H1 (cell line): ENCODE data around the gene SYTL2. TPM values are rescaled to one million over a fixed set of nuclear protein-coding genes. Genes with fewer than 3 reads are reported as not detected.

Source experiments
- CTCF ChIA-PET: fragments of 300-600 bp; sonication (Branson Sonifier 250); formaldehyde crosslinking; loops from one replicate; lab custom pipeline; 2021; ENCODE audit not compliant: partially characterized antibody; lab: Charles Lee
- POLR2A ChIA-PET: fragments of 300-600 bp; sonication (Branson Sonifier 250); formaldehyde crosslinking; loops from one replicate; lab custom pipeline; 2021; ENCODE audit warnings: inconsistent platforms; ENCODE audit not compliant: partially characterized antibody; lab: Charles Lee
- DNase-seq, 2 experiments: peaks; one replicate each; pipeline versions ENCODE4 v3.0.0 to v3.0.0-alpha.2; 2010 to 2022; ENCODE audit warnings: low spot score in 2 of 2, low read depth in 1 of 2, mixed read lengths in 1 of 2
- FAIRE-seq: peaks from 2 replicates; lab custom pipeline; 2011; peaks lifted over from hg19 to GRCh38; lab: Jason Lieb, UNC
- H2AFZ ChIP-seq: 2 replicates; pipeline ENCODE4 v1.8.1; 2012; ENCODE audit warnings: low read length, inconsistent platforms
- H2AK5ac ChIP-seq: 2 replicates; pipeline ENCODE4 v1.6.1; 2013; ENCODE audit warnings: low read depth, low read length
- H2BK120ac ChIP-seq: replicated peaks from 2 replicates; pipeline ENCODE3; 2013; ENCODE audit warnings: low read depth, low read length, inconsistent platforms
- H2BK12ac ChIP-seq: 2 replicates; pipeline ENCODE4 v1.6.1; 2013; ENCODE audit warnings: low read depth, low read length
- H2BK15ac ChIP-seq: 2 replicates; pipeline ENCODE4 v1.6.1; 2013; ENCODE audit warnings: low read length
- H2BK20ac ChIP-seq: 2 replicates; pipeline ENCODE4 v1.6.1; 2013; ENCODE audit warnings: low read length
- H2BK5ac ChIP-seq: 2 replicates; pipeline ENCODE4 v1.6.1; 2013; ENCODE audit warnings: low read depth, low read length
- H3K14ac ChIP-seq: 2 replicates; pipeline ENCODE4 v1.6.1; 2013; ENCODE audit warnings: inconsistent platforms; ENCODE audit not compliant: insufficient read length
- H3K18ac ChIP-seq: 2 replicates; pipeline ENCODE4 v1.6.1; 2013; ENCODE audit warnings: low read length; ENCODE audit errors: extremely low read depth
- H3K23ac ChIP-seq: 2 replicates; pipeline ENCODE4 v1.6.1; 2013; ENCODE audit warnings: inconsistent platforms; ENCODE audit not compliant: insufficient read length
- H3K23me2 ChIP-seq: 2 replicates; pipeline ENCODE4 v1.6.1; 2013; ENCODE audit warnings: low read depth, low read length
- H3K27ac ChIP-seq: 2 replicates; pipeline ENCODE4 v1.6.1; 2011; ENCODE audit warnings: low read depth, low read length, inconsistent platforms
- H3K27me3 ChIP-seq, 4 experiments: replicated peaks in 1 of 4; 1 replicate in 1 of 4; 2 replicates in 3 of 4; pipeline versions ENCODE4 v1.6.1 to v1.8.1; 2011 to 2013; ENCODE audit warnings: low read length in 3 of 4, mild to moderate bottlenecking in 3 of 4, inconsistent platforms in 2 of 4, mixed read lengths in 2 of 4, moderate library complexity in 1 of 4; ENCODE audit not compliant: control insufficient read depth in 3 of 4, insufficient read depth in 3 of 4; ENCODE audit errors: extremely low read depth in 1 of 4
- H3K36me3 ChIP-seq, 4 experiments: 2 replicates each; pipeline versions ENCODE4 v1.6.1 to v1.8.1; 2011 to 2013; ENCODE audit warnings: mild to moderate bottlenecking in 4 of 4, low read length in 3 of 4, moderate library complexity in 2 of 4, control low read depth in 1 of 4, inconsistent platforms in 1 of 4; ENCODE audit not compliant: insufficient read depth in 4 of 4, control insufficient read depth in 2 of 4
- H3K4ac ChIP-seq: replicated peaks from 2 replicates; pipeline ENCODE3; 2013; ENCODE audit warnings: low read length, low read depth, mixed read lengths, inconsistent platforms; ENCODE audit not compliant: insufficient read length
- H3K4me1 ChIP-seq, 4 experiments: replicated peaks in 1 of 4; 1 replicate in 1 of 4; 2 replicates in 3 of 4; pipeline versions ENCODE4 v1.6.1 to v1.8.1; 2011 to 2013; ENCODE audit warnings: low read length in 3 of 4, inconsistent platforms in 2 of 4, mixed read lengths in 1 of 4; ENCODE audit not compliant: insufficient read depth in 4 of 4, control insufficient read depth in 3 of 4
- H3K4me2 ChIP-seq, 2 experiments: 2 replicates each; pipeline versions ENCODE4 v1.6.1 to v1.8.1; 2011 to 2013; ENCODE audit warnings: low read depth in 2 of 2, low read length in 2 of 2, control low read depth in 1 of 2, inconsistent platforms in 1 of 2, mild to moderate bottlenecking in 1 of 2; ENCODE audit not compliant: insufficient read depth in 1 of 2
- H3K4me3 ChIP-seq, 4 experiments: fragments of 200-600, 300-600 bp in 1 of 4; sonication (generic), shearing (Covaris generic), sonication (Bioruptor Twin) in 1 of 4; 2 replicates each; pipeline versions ENCODE4 v1.5.1 to v1.8.1; 2011 to 2016; ENCODE audit warnings: low read length in 4 of 4, low read depth in 3 of 4, control low read depth in 2 of 4, inconsistent platforms in 2 of 4, mild to moderate bottlenecking in 2 of 4, mixed read lengths in 1 of 4, moderate library complexity in 1 of 4; ENCODE audit not compliant: insufficient read depth in 2 of 4; ENCODE audit errors: extremely low read depth in 1 of 4
- H3K56ac ChIP-seq: replicated peaks from 2 replicates; pipeline ENCODE3; 2013; ENCODE audit warnings: low read depth, mild to moderate bottlenecking, mixed read lengths, low read length, inconsistent platforms; ENCODE audit not compliant: insufficient read length
- H3K79me1 ChIP-seq: 2 replicates; pipeline ENCODE4 v1.6.1; 2013; ENCODE audit warnings: low read depth, low read length, control low read depth
- H3K79me2 ChIP-seq, 2 experiments: 2 replicates each; pipeline versions ENCODE4 v1.6.1 to v1.8.1; 2012 to 2013; ENCODE audit warnings: low read length in 2 of 2, mild to moderate bottlenecking in 2 of 2, inconsistent platforms in 1 of 2; ENCODE audit not compliant: insufficient read depth in 2 of 2, control insufficient read depth in 1 of 2
- H3K9ac ChIP-seq, 4 experiments: replicated peaks in 1 of 4; 1 replicate in 1 of 4; 2 replicates in 3 of 4; pipeline versions ENCODE4 v1.6.1 to v1.8.1; 2011 to 2013; ENCODE audit warnings: low read depth in 3 of 4, low read length in 3 of 4, control low read depth in 2 of 4, mild to moderate bottlenecking in 2 of 4, moderate library complexity in 2 of 4, inconsistent platforms in 1 of 4; ENCODE audit errors: extremely low read depth in 1 of 4
- H3K9me3 ChIP-seq, 2 experiments: 2 replicates each; pipeline versions ENCODE4 v1.6.1 to v1.8.1; 2012 to 2013; ENCODE audit warnings: mild to moderate bottlenecking in 2 of 2, moderate library complexity in 2 of 2, control low read depth in 1 of 2, inconsistent platforms in 1 of 2, low read depth in 1 of 2, low read length in 1 of 2, mixed read lengths in 1 of 2; ENCODE audit not compliant: insufficient read depth in 2 of 2
- H4K20me1 ChIP-seq, 2 experiments: replicated peaks in 1 of 2; 2 replicates each; pipeline versions ENCODE3 to v1.8.1; 2011 to 2013; ENCODE audit warnings: inconsistent platforms in 2 of 2, low read length in 2 of 2, mild to moderate bottlenecking in 1 of 2; ENCODE audit not compliant: insufficient read depth in 2 of 2, control insufficient read depth in 1 of 2
- H4K5ac ChIP-seq: 2 replicates; pipeline ENCODE4 v1.6.1; 2013; ENCODE audit warnings: low read length, low read depth, mixed read lengths, inconsistent platforms; ENCODE audit not compliant: insufficient read length
- H4K8ac ChIP-seq: 2 replicates; pipeline ENCODE4 v1.8.0; 2013; ENCODE audit warnings: mild to moderate bottlenecking, moderate library complexity, low read length, inconsistent platforms; ENCODE audit not compliant: insufficient read depth; ENCODE audit errors: extremely low read depth
- H4K91ac ChIP-seq: replicated peaks from 2 replicates; pipeline ENCODE3; 2013; ENCODE audit warnings: low read length, mixed read lengths, inconsistent platforms; ENCODE audit not compliant: insufficient read length
- ATF2 ChIP-seq: IDR thresholded peaks from 2 replicates; pipeline ENCODE4 v1.6.1; 2012; ENCODE audit warnings: low read length, inconsistent platforms
- JUN ChIP-seq: IDR thresholded peaks from 2 replicates; pipeline ENCODE4 v1.6.1; 2011; ENCODE audit warnings: low read depth, mild to moderate bottlenecking, improper control_type of control experiment, low read length
- MAFK ChIP-seq: IDR thresholded peaks from 2 replicates; pipeline ENCODE4 v1.6.1; 2012; ENCODE audit warnings: low read depth, mild to moderate bottlenecking, improper control_type of control experiment, low read length
- RAD21 ChIP-seq, 2 experiments: IDR thresholded peaks in 1 of 2; conservative IDR thresholded peaks in 1 of 2; 2 replicates each; pipeline ENCODE4 v1.6.1; 2011; ENCODE audit warnings: low read depth in 2 of 2, low read length in 2 of 2, improper control_type of control experiment in 1 of 2, inconsistent platforms in 1 of 2, mild to moderate bottlenecking in 1 of 2, moderate library complexity in 1 of 2
- SRF ChIP-seq: IDR thresholded peaks from 2 replicates; pipeline ENCODE4 v1.6.1; 2011; ENCODE audit warnings: mild to moderate bottlenecking, low read depth, low read length, moderate library complexity
- WGBS, 2 experiments: shearing (Covaris generic) in 1 of 2; methylation state at CpG; one replicate each; pipeline versions ENCODE4 v1.1.6 to v1.1.7; 2013 to 2015; ENCODE audit warnings: low lambda C conversion rate in 2 of 2, mixed read lengths in 2 of 2, inconsistent platforms in 1 of 2, low coverage in 1 of 2, missing lambda C conversion rate in 1 of 2; ENCODE audit not compliant: insufficient replicate concordance in 2 of 2, insufficient coverage in 1 of 2, insufficient read length in 1 of 2; ENCODE audit errors: extremely low coverage in 1 of 2, missing lambda C conversion rate in 1 of 2; 5-methylcytosine and 5-hydroxymethylcytosine counted together
- polyA plus RNA-seq, 7 experiments: library from polyadenylated mRNA; depleted of rRNA in 3 of 7; stranded (reverse) in 5 of 7; unstranded in 2 of 7; fragments of >200 nt in 5 of 7; fragments of 200-250 nt in 2 of 7; gene quantifications; 1 replicate in 5 of 7; 2 replicates in 1 of 7; 4 replicates in 1 of 7; pipeline versions ENCODE4 v1.2.1 to v1.2.3, GENCODE V29; 2011 to 2013; ENCODE audit warnings: missing spikeins in 2 of 7, mixed read lengths in 2 of 7
- total RNA-seq: library from RNA; stranded (reverse); fragmentation: NEBNext Ultra II Directional; extraction: Animal tissue kit (Norgen Biotek cat#: 25700); gene quantifications from 2 replicates; pipeline ENCODE4 v1.2.1, GENCODE V29; 2021
- TF ChIP-seq, protein P1 (sequence below), 3 experiments: IDR thresholded peaks; 1 replicate in 2 of 3; 2 replicates in 1 of 3; pipeline versions ENCODE4 v1.5.1 to v1.6.1; 2011; ENCODE audit warnings: low read length in 3 of 3, mild to moderate bottlenecking in 3 of 3, inconsistent platforms in 2 of 3, low read depth in 1 of 3, moderate library complexity in 1 of 3; ENCODE audit not compliant: insufficient read depth in 1 of 3; ENCODE audit errors: control extremely low read depth in 1 of 3

The SYTL2 gene
- total and polyA plus RNA-seq, 2 of the 8 experiments (the other 6 are each of a cell fraction or from before 2014, with no cell fraction given): 1.3 to 9.1 TPM

DNA sequence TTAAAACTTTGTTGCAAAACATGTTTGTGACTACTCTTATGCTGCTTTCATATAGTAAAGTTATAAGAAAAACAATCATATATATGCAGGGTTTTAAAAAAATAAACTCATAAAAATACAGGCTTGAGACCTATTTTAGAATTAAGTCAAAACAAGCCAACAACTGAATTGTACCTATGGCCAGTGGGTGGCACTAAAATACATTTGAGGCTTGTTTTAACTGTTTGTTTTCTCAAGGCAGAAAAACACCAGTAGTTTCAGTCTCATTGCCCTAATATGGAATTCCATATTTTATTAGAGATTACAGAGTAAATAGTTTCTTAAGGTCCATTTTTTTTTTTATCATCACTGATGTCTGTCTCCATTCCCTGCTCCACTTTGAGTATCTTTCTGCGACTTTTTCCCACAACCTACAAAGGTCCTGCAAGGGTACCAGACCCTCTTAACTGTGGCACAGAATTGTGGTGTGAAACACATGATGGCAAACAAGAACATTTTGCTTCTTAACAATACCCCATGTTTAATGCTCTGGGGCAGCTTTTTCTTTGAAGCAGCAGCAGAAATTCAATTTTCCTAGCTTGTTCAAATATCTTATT lies 116.5 kb downstream of the SYTL2 start:
- POLR2A ChIA-PET: no interaction called here
- Histone ChIP-seq H3K9ac (no peak overlapping the region), H2AFZ (no peak overlapping the region), H3K23me2 (no peaks in the 10 kb centered on the region), H3K4me2 (no peak overlapping the region), H3K79me2 (no peaks in the 10 kb centered on the region), H2BK12ac (no peak overlapping the region), H3K14ac (no peak overlapping the region), H3K23ac (no peak overlapping the region), H3K56ac (no peak overlapping the region), H3K27ac (no peak overlapping the region), H2AK5ac (no peak overlapping the region), H2BK120ac (no peak overlapping the region), H3K79me1 (no peaks in the 10 kb centered on the region), H3K27me3 (no peaks in the 10 kb centered on the region), H3K18ac (no peak overlapping the region), H2BK20ac (no peak overlapping the region), H3K4me1 (no peaks in the 10 kb centered on the region), H3K9me3 (no peaks in the 10 kb centered on the region), H4K20me1 (no peaks in the 10 kb centered on the region), H3K4me3 (no peak overlapping the region), H2BK5ac (no peak overlapping the region), H3K36me3 (no peaks in the 10 kb centered on the region; a peak in 1 of 8 replicates), H4K5ac (no peak overlapping the region), H4K8ac (no peak overlapping the region), H2BK15ac (no peak overlapping the region), H4K91ac (no peak overlapping the region), H3K4ac (no peak overlapping the region)
- CTCF ChIA-PET: interaction anchor here (0.7 to 5.1 kb wide), 20 partner anchors 9 to 510 kb away, joined by 3 to 33 read pairs (median 3); partner anchors contain the start of genes CCDC83, CCDC89 and TMEM126A
- DNase-seq (no peak), FAIRE-seq (no peak)
- whole genome bisulfite sequencing, 2 experiments: 96% methylated on average over 1 of the region's 1 CpG; no CpG with 5 or more reads in 1 of the 2 experiments
- TF ChIP-seq MAFK (no peak), JUN (no peak), ATF2 (no peak), RAD21 (IDR thresholded peaks at IDR 0.05 in 1 of 2, conservative IDR thresholded peaks at IDR 0.05 in 1 of 2; ENCODE audit: low read depth in 2 of 2, low read length in 2 of 2) (peak; percentile 61 to 63), SRF (peak; percentile 24; the same call in 1 of the 2 replicates)
- TF ChIP-seq, protein P1, sequence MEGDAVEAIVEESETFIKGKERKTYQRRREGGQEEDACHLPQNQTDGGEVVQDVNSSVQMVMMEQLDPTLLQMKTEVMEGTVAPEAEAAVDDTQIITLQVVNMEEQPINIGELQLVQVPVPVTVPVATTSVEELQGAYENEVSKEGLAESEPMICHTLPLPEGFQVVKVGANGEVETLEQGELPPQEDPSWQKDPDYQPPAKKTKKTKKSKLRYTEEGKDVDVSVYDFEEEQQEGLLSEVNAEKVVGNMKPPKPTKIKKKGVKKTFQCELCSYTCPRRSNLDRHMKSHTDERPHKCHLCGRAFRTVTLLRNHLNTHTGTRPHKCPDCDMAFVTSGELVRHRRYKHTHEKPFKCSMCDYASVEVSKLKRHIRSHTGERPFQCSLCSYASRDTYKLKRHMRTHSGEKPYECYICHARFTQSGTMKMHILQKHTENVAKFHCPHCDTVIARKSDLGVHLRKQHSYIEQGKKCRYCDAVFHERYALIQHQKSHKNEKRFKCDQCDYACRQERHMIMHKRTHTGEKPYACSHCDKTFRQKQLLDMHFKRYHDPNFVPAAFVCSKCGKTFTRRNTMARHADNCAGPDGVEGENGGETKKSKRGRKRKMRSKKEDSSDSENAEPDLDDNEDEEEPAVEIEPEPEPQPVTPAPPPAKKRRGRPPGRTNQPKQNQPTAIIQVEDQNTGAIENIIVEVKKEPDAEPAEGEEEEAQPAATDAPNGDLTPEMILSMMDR (IDR thresholded peaks at IDR 0.05; ENCODE audit: control extremely low read depth in 1 of 3, insufficient read depth in 1 of 3, low read depth in 1 of 3, low read length in 3 of 3): peak in 1 of 3 experiments; percentile 48; a peak in 2 of 4 replicates
